Measurements from ENCODE around the gene KDM2A.

KDM2A gene

GRCh38 chr11:67085617-67086016 is 33.4 kb upstream of the KDM2A start:
- TF ChIP-seq CTCF (IDR thresholded peaks at IDR 0.05) = no peak
- Histone ChIP-seq H3K4me2 (ENCODE audit: low read length) (no peak overlapping the region), H3K4me3 (ENCODE audit: low read depth, low read length) (no peak overlapping the region), H3K27ac (no peak overlapping the region), H2AFZ (no peak overlapping the region), H3K79me2 (no peaks in the 10 kb centered on the region), H3K27me3 (ENCODE audit: control insufficient read depth, insufficient read depth, low read length) (no peaks in the 10 kb centered on the region), H3K36me3 (ENCODE audit: control insufficient read depth, insufficient read depth, low read length) (no peaks in the 10 kb centered on the region), H3K4me1 (no peaks in the 10 kb centered on the region), H3K9me3 (ENCODE audit: control insufficient read depth, low read length) (no peaks in the 10 kb centered on the region), H3K9ac (no peak overlapping the region)

- Histone ChIP-seq H3K79me2 (no peaks in the 10 kb centered on the region), H2AFZ (no peak overlapping the region), H3K4me2 (ENCODE audit: low read length) (no peak overlapping the region), H3K9ac (no peak overlapping the region), H3K27me3 (ENCODE audit: control insufficient read depth, insufficient read depth, low read length) (no peaks in the 10 kb centered on the region), H3K9me3 (ENCODE audit: control insufficient read depth, low read length) (no peaks in the 10 kb centered on the region), H3K27ac (no peak overlapping the region), H3K4me3 (ENCODE audit: low read depth, low read length) (no peak overlapping the region), H3K36me3 (ENCODE audit: control insufficient read depth, insufficient read depth, low read length) (no peaks in the 10 kb centered on the region), H3K4me1 (no peaks in the 10 kb centered on the region)
- TF ChIP-seq CTCF (IDR thresholded peaks at IDR 0.05) = no peak
Observed at GRCh38 chr11:67090717-67091116, 28.3 kb upstream of the KDM2A start.

GRCh38 chr11:67095214-67095507 is 23.9 kb upstream of the KDM2A start:
- Histone ChIP-seq H3K4me2 (ENCODE audit: low read length) (no peak overlapping the region), H3K27me3 (ENCODE audit: control insufficient read depth, insufficient read depth, low read length) (no peaks in the 10 kb centered on the region), H3K9ac (no peak overlapping the region), H3K79me2 (no peaks in the 10 kb centered on the region), H3K4me1 (no peaks in the 10 kb centered on the region), H2AFZ (no peak overlapping the region), H3K27ac (no peak overlapping the region), H3K9me3 (ENCODE audit: control insufficient read depth, low read length) (no peaks in the 10 kb centered on the region), H3K36me3 (ENCODE audit: control insufficient read depth, insufficient read depth, low read length) (no peaks in the 10 kb centered on the region), H3K4me3 (ENCODE audit: low read depth, low read length) (no peak overlapping the region)
- TF ChIP-seq CTCF (IDR thresholded peaks at IDR 0.05) = no peak

GRCh38 chr11:67098799-67099429 is 20.1 kb upstream of the KDM2A start:
- Histone ChIP-seq H3K4me2 (ENCODE audit: low read length) (no peak overlapping the region), H3K9ac (no peak overlapping the region), H3K27ac (no peak overlapping the region), H3K36me3 (ENCODE audit: control insufficient read depth, insufficient read depth, low read length) (no peaks in the 10 kb centered on the region), H3K4me1 (no peaks in the 10 kb centered on the region), H3K4me3 (ENCODE audit: low read depth, low read length) (no peak overlapping the region), H2AFZ (no peak overlapping the region), H3K9me3 (ENCODE audit: control insufficient read depth, low read length) (no peaks in the 10 kb centered on the region), H3K79me2 (no peaks in the 10 kb centered on the region), H3K27me3 (ENCODE audit: control insufficient read depth, insufficient read depth, low read length) (no peaks in the 10 kb centered on the region)
- no peak for TF ChIP-seq CTCF (IDR thresholded peaks at IDR 0.05)

GRCh38 chr11:67099831-67100324 is 19.2 kb upstream of the KDM2A start:
- Histone ChIP-seq H3K79me2 (no peaks in the 10 kb centered on the region), H3K4me1 (no peaks in the 10 kb centered on the region), H3K27me3 (ENCODE audit: control insufficient read depth, insufficient read depth, low read length) (no peaks in the 10 kb centered on the region), H3K4me2 (ENCODE audit: low read length) (no peak overlapping the region), H3K27ac (no peak overlapping the region), H3K9me3 (ENCODE audit: control insufficient read depth, low read length) (no peaks in the 10 kb centered on the region), H3K9ac (no peak overlapping the region), H3K36me3 (ENCODE audit: control insufficient read depth, insufficient read depth, low read length) (no peaks in the 10 kb centered on the region), H3K4me3 (ENCODE audit: low read depth, low read length) (no peak overlapping the region), H2AFZ (no peak overlapping the region)
- TF ChIP-seq CTCF (IDR thresholded peaks at IDR 0.05) = no peak
